ENCODE measurements around the gene PIEZO2. TPM values are rescaled to one million over a fixed set of nuclear protein-coding genes. Genes with fewer than 3 reads are reported as not detected.

Gene PIEZO2
- total RNA-seq, 1 donor from 2014 or later = 134 TPM

DNA sequence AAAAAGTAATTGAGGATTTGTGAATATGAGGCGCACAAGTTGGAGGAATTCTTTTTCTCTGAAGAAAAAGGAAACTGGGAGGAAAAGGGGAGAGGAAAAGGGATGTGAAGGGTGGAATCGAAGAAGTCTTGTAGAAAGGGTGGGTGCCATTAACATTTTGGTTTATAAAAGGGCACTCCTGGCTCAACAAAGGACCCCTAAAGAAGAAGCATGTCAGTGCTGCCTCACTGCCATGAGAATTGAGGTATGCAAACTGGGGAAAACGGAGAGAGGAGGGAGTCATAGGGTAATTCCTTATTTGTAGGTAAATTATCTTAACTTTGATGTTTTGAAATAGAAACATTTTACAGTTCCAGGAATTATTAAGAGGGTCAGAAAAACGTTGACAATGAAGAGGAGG, 416.4 kb downstream of the PIEZO2 start:
- H3K27me3 Mint-ChIP-seq (ENCODE audit: unreplicated experiment) = no peaks in the 10 kb centered on the region
- no peaks in the 10 kb centered on the region for H3K4me1 Mint-ChIP-seq (ENCODE audit: unreplicated experiment)
- H3K9me3 Mint-ChIP-seq (ENCODE audit: unreplicated experiment) = no peaks in the 10 kb centered on the region
- H3K36me3 Mint-ChIP-seq (ENCODE audit: unreplicated experiment) = peaks cover 62% of the 10 kb centered on the region
- no peak overlapping the region for H3K27ac Mint-ChIP-seq (ENCODE audit: unreplicated experiment)
- H3K4me3 Mint-ChIP-seq (ENCODE audit: unreplicated experiment) = no peak overlapping the region
- TF ChIP-seq, protein P1, sequence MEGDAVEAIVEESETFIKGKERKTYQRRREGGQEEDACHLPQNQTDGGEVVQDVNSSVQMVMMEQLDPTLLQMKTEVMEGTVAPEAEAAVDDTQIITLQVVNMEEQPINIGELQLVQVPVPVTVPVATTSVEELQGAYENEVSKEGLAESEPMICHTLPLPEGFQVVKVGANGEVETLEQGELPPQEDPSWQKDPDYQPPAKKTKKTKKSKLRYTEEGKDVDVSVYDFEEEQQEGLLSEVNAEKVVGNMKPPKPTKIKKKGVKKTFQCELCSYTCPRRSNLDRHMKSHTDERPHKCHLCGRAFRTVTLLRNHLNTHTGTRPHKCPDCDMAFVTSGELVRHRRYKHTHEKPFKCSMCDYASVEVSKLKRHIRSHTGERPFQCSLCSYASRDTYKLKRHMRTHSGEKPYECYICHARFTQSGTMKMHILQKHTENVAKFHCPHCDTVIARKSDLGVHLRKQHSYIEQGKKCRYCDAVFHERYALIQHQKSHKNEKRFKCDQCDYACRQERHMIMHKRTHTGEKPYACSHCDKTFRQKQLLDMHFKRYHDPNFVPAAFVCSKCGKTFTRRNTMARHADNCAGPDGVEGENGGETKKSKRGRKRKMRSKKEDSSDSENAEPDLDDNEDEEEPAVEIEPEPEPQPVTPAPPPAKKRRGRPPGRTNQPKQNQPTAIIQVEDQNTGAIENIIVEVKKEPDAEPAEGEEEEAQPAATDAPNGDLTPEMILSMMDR (IDR thresholded peaks at IDR 0.05) = no peak
- DNase-seq (ENCODE audit: extremely low spot score, unreplicated experiment) = no peak

DNA sequence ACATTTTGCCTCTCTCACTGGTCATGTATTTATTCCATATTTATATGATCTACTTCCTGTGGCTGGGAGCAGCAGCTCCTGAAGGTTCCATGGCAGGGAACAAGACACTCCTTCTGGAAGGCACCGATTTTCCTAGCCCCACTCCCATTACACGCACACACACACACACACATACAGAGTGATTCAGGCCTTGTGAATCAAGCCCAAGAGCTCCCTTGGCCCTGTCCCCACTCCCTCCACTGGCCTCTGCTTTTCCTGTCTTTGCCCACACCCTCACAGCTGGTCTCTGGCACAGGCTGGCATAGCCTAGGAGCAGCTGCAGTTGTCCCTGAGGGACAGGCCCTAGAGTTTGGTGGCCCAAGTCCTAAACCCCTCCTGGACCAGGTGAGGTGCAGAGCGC, 421.9 kb downstream of the PIEZO2 start:
- H3K4me3 Mint-ChIP-seq (ENCODE audit: unreplicated experiment) = no peak overlapping the region
- no peaks in the 10 kb centered on the region for H3K9me3 Mint-ChIP-seq (ENCODE audit: unreplicated experiment)
- no peak overlapping the region for H3K27ac Mint-ChIP-seq (ENCODE audit: unreplicated experiment)
- DNase-seq (ENCODE audit: extremely low spot score, unreplicated experiment) = no peak
- H3K27me3 Mint-ChIP-seq (ENCODE audit: unreplicated experiment) = no peaks in the 10 kb centered on the region
- TF ChIP-seq, protein P1 (IDR thresholded peaks at IDR 0.05) = no peak
- H3K4me1 Mint-ChIP-seq (ENCODE audit: unreplicated experiment) = peaks cover 3% of the 10 kb centered on the region
- peaks cover 42% of the 10 kb centered on the region for H3K36me3 Mint-ChIP-seq (ENCODE audit: unreplicated experiment)

DNA sequence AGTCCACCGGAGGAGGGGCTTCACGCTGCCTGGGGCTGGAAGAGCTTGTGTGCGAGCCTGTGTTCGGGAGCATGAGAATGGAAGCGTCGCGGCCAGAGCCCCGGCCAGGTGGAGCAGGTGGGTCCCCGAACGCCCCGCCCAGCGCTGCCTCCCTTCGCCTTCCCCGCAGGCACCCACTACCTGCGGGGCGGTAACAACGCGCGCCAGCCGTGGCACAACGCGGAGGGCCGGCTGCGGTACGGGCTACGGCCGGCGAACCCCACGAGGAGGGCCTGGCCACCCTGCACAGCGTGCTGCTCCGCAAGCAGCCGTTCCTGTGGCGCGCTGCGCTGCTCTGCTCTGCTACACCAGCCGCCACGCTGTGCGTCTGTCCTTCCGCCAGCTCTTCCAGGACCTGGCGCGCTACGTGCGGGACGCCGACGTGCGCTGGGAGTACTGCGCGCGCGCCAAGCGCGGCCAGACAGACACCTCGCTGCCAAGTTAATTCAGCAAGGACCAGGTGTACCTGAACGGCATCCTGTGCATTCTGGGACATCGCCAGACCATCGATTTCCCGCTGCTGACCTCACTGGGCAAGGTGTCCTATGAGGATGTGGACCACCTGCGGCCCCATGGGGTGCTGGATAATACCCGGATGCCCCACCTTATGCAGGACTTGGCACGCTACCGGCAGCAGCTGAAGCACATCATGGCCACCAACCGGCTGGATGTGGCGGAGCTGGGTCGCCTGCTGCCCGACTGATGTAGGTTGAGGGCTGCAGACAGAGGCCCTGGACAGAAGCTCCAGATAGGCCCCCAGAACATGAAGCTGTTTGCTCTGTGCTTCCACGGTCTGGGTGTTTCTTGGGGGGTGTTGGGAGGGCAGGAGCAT, 422.9 kb downstream of the PIEZO2 start:
- H3K36me3 Mint-ChIP-seq (ENCODE audit: unreplicated experiment) = peaks cover 38% of the 10 kb centered on the region
- TF ChIP-seq, protein P1 (IDR thresholded peaks at IDR 0.05) = no peak
- H3K27me3 Mint-ChIP-seq (ENCODE audit: unreplicated experiment) = no peaks in the 10 kb centered on the region
- no peaks in the 10 kb centered on the region for H3K9me3 Mint-ChIP-seq (ENCODE audit: unreplicated experiment)
- DNase-seq (ENCODE audit: extremely low spot score, unreplicated experiment) = no peak
- H3K4me3 Mint-ChIP-seq (ENCODE audit: unreplicated experiment) = no peak overlapping the region
- no peak overlapping the region for H3K27ac Mint-ChIP-seq (ENCODE audit: unreplicated experiment)
- peaks cover 3% of the 10 kb centered on the region for H3K4me1 Mint-ChIP-seq (ENCODE audit: unreplicated experiment)

DNA sequence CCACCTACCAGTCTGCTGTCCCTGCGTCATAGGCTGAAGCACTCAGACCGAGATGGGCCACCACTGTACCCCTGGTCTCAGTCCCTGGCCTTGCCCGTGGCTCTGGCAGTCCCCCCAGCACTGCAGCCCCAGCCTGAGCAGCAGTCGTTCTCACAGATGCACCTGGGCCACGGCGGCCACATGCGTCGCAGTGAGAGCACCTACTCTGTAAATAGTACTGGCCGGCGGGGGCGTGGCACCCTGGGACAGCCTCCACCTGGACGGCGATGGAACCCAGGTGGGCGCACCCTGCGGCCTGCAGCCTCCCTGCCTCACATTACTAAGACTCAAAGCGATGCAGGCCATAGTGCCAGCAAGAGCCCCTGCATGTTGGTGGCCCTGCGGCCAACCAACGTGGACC, 424.7 kb downstream of the PIEZO2 start:
- peaks cover 33% of the 10 kb centered on the region for H3K36me3 Mint-ChIP-seq (ENCODE audit: unreplicated experiment)
- no peak for DNase-seq (ENCODE audit: extremely low spot score, unreplicated experiment)
- TF ChIP-seq, protein P1 (IDR thresholded peaks at IDR 0.05) = no peak
- H3K4me1 Mint-ChIP-seq (ENCODE audit: unreplicated experiment) = peaks cover 3% of the 10 kb centered on the region
- no peaks in the 10 kb centered on the region for H3K9me3 Mint-ChIP-seq (ENCODE audit: unreplicated experiment)
- no peaks in the 10 kb centered on the region for H3K27me3 Mint-ChIP-seq (ENCODE audit: unreplicated experiment)
- no peak overlapping the region for H3K4me3 Mint-ChIP-seq (ENCODE audit: unreplicated experiment)
- no peak overlapping the region for H3K27ac Mint-ChIP-seq (ENCODE audit: unreplicated experiment)

DNA sequence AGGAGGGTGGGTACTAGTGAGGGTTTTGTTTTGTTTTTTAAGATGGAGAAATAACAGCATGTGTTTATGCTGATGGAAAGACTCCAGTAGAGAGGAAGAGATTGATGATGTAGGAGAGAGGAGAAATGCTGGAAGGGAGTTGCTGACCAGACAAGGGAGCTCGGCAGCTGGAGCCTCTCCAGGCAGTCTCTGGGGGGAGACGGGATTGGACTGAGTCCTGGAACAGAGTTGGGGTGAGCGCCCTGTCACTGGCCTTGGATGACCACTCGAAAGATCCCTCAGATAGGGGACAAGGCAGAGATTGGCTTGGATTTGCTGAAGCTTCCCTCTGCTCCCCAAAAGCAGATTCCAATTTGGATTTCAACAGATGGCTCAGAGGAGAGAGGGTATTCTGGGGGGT, 425.9 kb downstream of the PIEZO2 start:
- no peak overlapping the region for H3K27ac Mint-ChIP-seq (ENCODE audit: unreplicated experiment)
- no peak for DNase-seq (ENCODE audit: extremely low spot score, unreplicated experiment)
- H3K9me3 Mint-ChIP-seq (ENCODE audit: unreplicated experiment) = no peaks in the 10 kb centered on the region
- peaks cover 3% of the 10 kb centered on the region for H3K4me1 Mint-ChIP-seq (ENCODE audit: unreplicated experiment)
- TF ChIP-seq, protein P1 (IDR thresholded peaks at IDR 0.05) = no peak
- H3K36me3 Mint-ChIP-seq (ENCODE audit: unreplicated experiment) = peaks cover 28% of the 10 kb centered on the region
- H3K27me3 Mint-ChIP-seq (ENCODE audit: unreplicated experiment) = no peaks in the 10 kb centered on the region
- no peak overlapping the region for H3K4me3 Mint-ChIP-seq (ENCODE audit: unreplicated experiment)
